Fibroblast of lung (primary cell): ENCODE measurements around the gene SIVA1. TPM values are rescaled to one million over a fixed set of nuclear protein-coding genes. Genes with fewer than 3 reads are reported as not detected.

ENCODE experiments used
- DNase-seq, 2 donors: peaks; one replicate each; pipeline versions ENCODE4 v3.0.0 to v3.0.0-alpha.2; 2010; ENCODE audit warnings: low read depth in 2 of 2
- H2AFZ ChIP-seq: 2 replicates; pipeline ENCODE4 v1.5.1; 2012; ENCODE audit warnings: low read length, control low read depth, inconsistent platforms
- H3K27ac ChIP-seq: 2 replicates; pipeline ENCODE4 v1.5.1; 2011; ENCODE audit warnings: low read length, control low read depth; ENCODE audit not compliant: insufficient read depth
- H3K27me3 ChIP-seq: 2 replicates; pipeline ENCODE4 v1.5.1; 2011; ENCODE audit warnings: mild to moderate bottlenecking, low read length; ENCODE audit not compliant: control insufficient read depth, insufficient read depth
- H3K36me3 ChIP-seq: 2 replicates; pipeline ENCODE4 v1.5.1; 2011; ENCODE audit warnings: low read length; ENCODE audit not compliant: control insufficient read depth, insufficient read depth
- H3K4me1 ChIP-seq: 2 replicates; pipeline ENCODE4 v1.5.1; 2011; ENCODE audit warnings: low read length; ENCODE audit not compliant: control insufficient read depth, insufficient read depth; ENCODE audit errors: extremely low read depth
- H3K4me2 ChIP-seq: 2 replicates; pipeline ENCODE4 v1.5.1; 2011; ENCODE audit warnings: low read length, control low read depth; ENCODE audit not compliant: insufficient read depth; ENCODE audit errors: extremely low read depth
- H3K4me3 ChIP-seq, 4 experiments: fragments of 200-600 bp in 1 of 4; sonication (generic) in 1 of 4; replicated peaks in 1 of 4; 2 replicates each; pipeline ENCODE4 v1.5.1; 2011 to 2016; ENCODE audit warnings: low read length in 4 of 4, low read depth in 3 of 4, mild to moderate bottlenecking in 3 of 4, control low read depth in 2 of 4, inconsistent platforms in 1 of 4, mixed read lengths in 1 of 4; ENCODE audit not compliant: insufficient read depth in 1 of 4; ENCODE audit errors: control extremely low read depth in 1 of 4
- H3K79me2 ChIP-seq: 2 replicates; pipeline ENCODE4 v1.5.1; 2012; ENCODE audit warnings: mild to moderate bottlenecking, low read length, inconsistent platforms; ENCODE audit not compliant: control insufficient read depth, insufficient read depth
- H3K9ac ChIP-seq: 2 replicates; pipeline ENCODE4 v1.5.1; 2011; ENCODE audit warnings: mild to moderate bottlenecking, low read length, control low read depth; ENCODE audit not compliant: insufficient read depth
- H3K9me3 ChIP-seq: 2 replicates; pipeline ENCODE4 v1.5.1; 2012; ENCODE audit warnings: low read depth, low read length; ENCODE audit not compliant: control insufficient read depth, insufficient read depth
- H4K20me1 ChIP-seq: 2 replicates; pipeline ENCODE4 v1.5.1; 2011; ENCODE audit warnings: low read length; ENCODE audit not compliant: control insufficient read depth, insufficient read depth; ENCODE audit errors: extremely low read depth
- EZH2 ChIP-seq: IDR thresholded peaks from 2 replicates; pipeline ENCODE4 v1.5.1; 2012; ENCODE audit warnings: low read length, control low read depth, mild to moderate bottlenecking; ENCODE audit errors: missing control alignments
- polyA plus RNA-seq, 2 donors: library from polyadenylated mRNA; depleted of rRNA in 1 of 2; stranded (reverse) in 1 of 2; unstranded in 1 of 2; fragments of >200 nt; gene quantifications; 2 replicates each; pipeline ENCODE4 v1.2.1, GENCODE V29; 2011 to 2012; ENCODE audit warnings: missing spikeins in 1 of 2
- total RNA-seq: library from RNA; depleted of rRNA; stranded (reverse); fragments of >200 nt; gene quantifications from 2 replicates; pipeline ENCODE4 v1.2.1, GENCODE V29; 2014
- TF ChIP-seq, protein P1 (sequence below), 2 donors: IDR thresholded peaks in 1 of 2; conservative IDR thresholded peaks in 1 of 2; 1 replicate in 1 of 2; 2 replicates in 1 of 2; pipeline ENCODE4 v1.5.1; 2011 to 2012; ENCODE audit warnings: low read length in 2 of 2, control low read depth in 1 of 2, inconsistent platforms in 1 of 2, low read depth in 1 of 2, mild to moderate bottlenecking in 1 of 2

The SIVA1 gene
- total and polyA plus RNA-seq, 2 donors (not counting 1 experiment from before 2014, with no cell fraction given), result 26.1 to 65.1 TPM

DNA sequence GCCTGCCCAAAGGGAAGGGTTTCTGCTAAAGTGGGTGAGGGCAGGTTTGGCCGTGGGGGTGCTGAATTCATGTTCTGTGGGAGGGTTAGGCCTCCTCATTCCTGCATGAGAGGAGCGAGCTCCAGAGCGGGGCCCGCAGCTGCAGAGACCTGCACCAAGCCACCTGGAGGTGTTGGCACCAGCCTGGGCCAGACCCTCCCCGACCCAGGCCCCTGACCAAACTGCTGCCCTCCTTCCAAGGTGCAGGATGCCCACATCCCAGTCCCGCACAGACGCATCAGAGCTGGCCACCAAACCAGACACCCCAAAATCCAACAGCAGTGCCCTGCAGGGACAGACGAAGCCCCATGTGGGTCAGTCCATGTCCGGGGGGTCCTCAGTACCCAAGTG is 18.4 kb upstream of the SIVA1 start:
- Histone ChIP-seq H3K27ac (no peak overlapping the region), H3K4me3 (no peak overlapping the region), H2AFZ (no peak overlapping the region), H3K4me2 (no peak overlapping the region), H3K9me3 (no peaks in the 10 kb centered on the region), H3K36me3 (no peaks in the 10 kb centered on the region), H3K9ac (no peak overlapping the region), H3K79me2 (no peaks in the 10 kb centered on the region), H3K27me3 (no peaks in the 10 kb centered on the region), H3K4me1 (peaks cover 5% of the 10 kb centered on the region), H4K20me1 (no peaks in the 10 kb centered on the region)
- TF ChIP-seq, protein P1, sequence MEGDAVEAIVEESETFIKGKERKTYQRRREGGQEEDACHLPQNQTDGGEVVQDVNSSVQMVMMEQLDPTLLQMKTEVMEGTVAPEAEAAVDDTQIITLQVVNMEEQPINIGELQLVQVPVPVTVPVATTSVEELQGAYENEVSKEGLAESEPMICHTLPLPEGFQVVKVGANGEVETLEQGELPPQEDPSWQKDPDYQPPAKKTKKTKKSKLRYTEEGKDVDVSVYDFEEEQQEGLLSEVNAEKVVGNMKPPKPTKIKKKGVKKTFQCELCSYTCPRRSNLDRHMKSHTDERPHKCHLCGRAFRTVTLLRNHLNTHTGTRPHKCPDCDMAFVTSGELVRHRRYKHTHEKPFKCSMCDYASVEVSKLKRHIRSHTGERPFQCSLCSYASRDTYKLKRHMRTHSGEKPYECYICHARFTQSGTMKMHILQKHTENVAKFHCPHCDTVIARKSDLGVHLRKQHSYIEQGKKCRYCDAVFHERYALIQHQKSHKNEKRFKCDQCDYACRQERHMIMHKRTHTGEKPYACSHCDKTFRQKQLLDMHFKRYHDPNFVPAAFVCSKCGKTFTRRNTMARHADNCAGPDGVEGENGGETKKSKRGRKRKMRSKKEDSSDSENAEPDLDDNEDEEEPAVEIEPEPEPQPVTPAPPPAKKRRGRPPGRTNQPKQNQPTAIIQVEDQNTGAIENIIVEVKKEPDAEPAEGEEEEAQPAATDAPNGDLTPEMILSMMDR (conservative IDR thresholded peaks at IDR 0.05 in 1 of 2, IDR thresholded peaks at IDR 0.05 in 1 of 2; ENCODE audit: low read depth in 1 of 2, low read length in 2 of 2), result no peak
- TF ChIP-seq EZH2, result no peak
- DNase-seq, result no peak

GRCh38 chr14:104734991-104735779 is 17.8 kb upstream of the SIVA1 start:
- Histone ChIP-seq H3K79me2 (no peaks in the 10 kb centered on the region), H3K9ac (no peak overlapping the region), H3K4me2 (no peak overlapping the region), H2AFZ (no peak overlapping the region), H3K36me3 (no peaks in the 10 kb centered on the region), H3K4me3 (no peak overlapping the region), H4K20me1 (no peaks in the 10 kb centered on the region), H3K9me3 (no peaks in the 10 kb centered on the region), H3K4me1 (peaks cover 5% of the 10 kb centered on the region), H3K27ac (no peak overlapping the region), H3K27me3 (no peaks in the 10 kb centered on the region)
- TF ChIP-seq, protein P1 (conservative IDR thresholded peaks at IDR 0.05 in 1 of 2, IDR thresholded peaks at IDR 0.05 in 1 of 2; ENCODE audit: low read depth in 1 of 2, low read length in 2 of 2), result no peak
- no peak for TF ChIP-seq EZH2
- DNase-seq, result no peak

DNA sequence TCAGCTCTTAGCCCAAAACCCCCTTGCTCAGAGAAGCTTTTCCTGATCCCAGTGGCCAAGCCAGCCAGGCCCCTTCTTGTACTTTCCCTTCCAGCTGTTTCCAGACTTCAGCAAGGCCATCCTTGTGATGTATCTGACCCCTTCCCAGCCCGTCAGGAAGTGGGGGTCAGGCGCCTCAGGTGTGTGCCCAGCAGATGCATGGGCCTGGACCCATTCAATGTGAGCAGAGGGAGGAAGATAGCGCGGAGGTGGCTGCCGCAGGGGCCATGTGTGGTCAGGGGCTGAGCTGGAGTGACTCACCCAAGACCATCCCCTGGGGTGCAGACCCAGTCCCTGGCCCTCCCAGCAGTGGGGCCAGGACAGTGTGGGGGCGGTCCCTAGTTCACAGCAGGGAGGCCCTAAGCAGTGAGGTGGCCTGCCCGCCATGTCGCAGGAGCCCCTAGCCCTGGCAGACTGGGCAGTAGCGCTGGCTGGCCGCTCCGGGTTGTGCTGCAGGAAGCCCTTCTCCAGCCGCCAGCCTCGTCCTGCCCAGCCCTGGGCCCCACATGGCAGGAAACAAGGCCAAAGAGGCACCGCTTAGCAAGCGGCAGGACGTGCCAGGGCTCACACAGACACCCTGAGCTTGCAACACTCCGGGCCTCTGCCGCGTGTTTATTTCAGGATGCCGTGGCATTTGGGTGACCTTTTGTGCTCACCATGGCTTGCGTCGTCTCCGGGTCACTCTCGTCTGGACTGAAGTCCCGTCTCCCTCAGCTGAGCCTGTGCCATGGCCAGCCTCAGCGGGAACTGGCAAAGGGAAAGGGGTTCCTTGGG is 16.9 kb upstream of the SIVA1 start:
- TF ChIP-seq EZH2, result no peak
- TF ChIP-seq, protein P1 (conservative IDR thresholded peaks at IDR 0.05 in 1 of 2, IDR thresholded peaks at IDR 0.05 in 1 of 2; ENCODE audit: low read depth in 1 of 2, low read length in 2 of 2), result no peak
- no peak overlapping the region for H3K4me3 ChIP-seq
- no peaks in the 10 kb centered on the region for H4K20me1 ChIP-seq
- no peaks in the 10 kb centered on the region for H3K9me3 ChIP-seq
- peak in 1 of 2 donors; percentile 85 for DNase-seq
- no peak overlapping the region for H2AFZ ChIP-seq
- no peaks in the 10 kb centered on the region for H3K27me3 ChIP-seq
- no peaks in the 10 kb centered on the region for H3K36me3 ChIP-seq
- peak overlapping the region; percentile 2 for H3K4me2 ChIP-seq
- H3K4me1 ChIP-seq, result peaks cover 5% of the 10 kb centered on the region
- no peaks in the 10 kb centered on the region for H3K79me2 ChIP-seq
- no peak overlapping the region for H3K9ac ChIP-seq
- H3K27ac ChIP-seq, result no peak overlapping the region
